Lung (tissue), 13 donors: Measurements from ENCODE around the gene COX7B. TPM values are rescaled to one million over a fixed set of nuclear protein-coding genes. Genes with fewer than 3 reads are reported as not detected.

Experiments
- ATAC-seq: fragments of 200-7000 bp; cut with Tn5 transposase; one replicate; pipeline ENCODE4 v1.9.1; 2020; ENCODE audit warnings: moderate number of reproducible peaks; ENCODE audit not compliant: insufficient read depth, low FRiP score
- DNase-seq, 3 donors: peaks; one replicate each; pipeline ENCODE4 v3.0.0-alpha.2; 2013 to 2017
- H3K27ac ChIP-seq, 2 donors: one replicate each; pipeline ENCODE4 v1.5.1; 2013; ENCODE audit warnings: mild to moderate bottlenecking in 2 of 2, moderate library complexity in 2 of 2, control low read depth in 1 of 2, inconsistent platforms in 1 of 2, low read depth in 1 of 2, low read length in 1 of 2
- H3K27me3 ChIP-seq, 3 donors: one replicate each; pipeline ENCODE4 v1.5.1; 2013; ENCODE audit warnings: low read length in 2 of 3; ENCODE audit not compliant: control insufficient read depth in 3 of 3, insufficient read depth in 3 of 3
- H3K36me3 ChIP-seq, 4 donors: one replicate each; pipeline ENCODE4 v1.5.1; 2013; ENCODE audit warnings: low read length in 4 of 4, mild to moderate bottlenecking in 1 of 4, moderate library complexity in 1 of 4; ENCODE audit not compliant: control insufficient read depth in 4 of 4, insufficient read depth in 4 of 4
- H3K4me1 ChIP-seq, 5 donors: one replicate each; pipeline ENCODE4 v1.5.1; 2013; ENCODE audit warnings: low read length in 5 of 5, mild to moderate bottlenecking in 2 of 5, moderate library complexity in 1 of 5; ENCODE audit not compliant: control insufficient read depth in 5 of 5, insufficient read depth in 5 of 5
- H3K4me3 ChIP-seq: one replicate; pipeline ENCODE4 v1.5.1; 2013; ENCODE audit warnings: mild to moderate bottlenecking, control low read depth, moderate library complexity
- H3K9ac ChIP-seq, 2 donors: one replicate each; pipeline ENCODE4 v1.5.1; 2013; ENCODE audit warnings: low read length in 2 of 2, control low read depth in 1 of 2; ENCODE audit not compliant: insufficient read depth in 1 of 2
- H3K9me3 ChIP-seq, 4 donors: one replicate each; pipeline ENCODE4 v1.5.1; 2013; ENCODE audit warnings: low read length in 3 of 4, mild to moderate bottlenecking in 1 of 4, moderate library complexity in 1 of 4; ENCODE audit not compliant: control insufficient read depth in 4 of 4, insufficient read depth in 3 of 4
- CTCF ChIP-seq: IDR thresholded peaks from 2 replicates; pipeline ENCODE4 v1.5.1; 2012; ENCODE audit warnings: mild to moderate bottlenecking; ENCODE audit errors: control extremely low read depth, extremely low read depth
- WGBS, 2 donors: extraction: QIAGEN DNeasy Blood & Tissue Kit; methylation state at CpG; one replicate each; pipeline ENCODE4 v1.1.7; 2013; 5-methylcytosine and 5-hydroxymethylcytosine counted together
- polyA plus RNA-seq, 2 donors: library from polyadenylated mRNA; stranded (reverse); fragments of 200-250 nt; gene quantifications; one replicate each; pipeline ENCODE4 v1.2.1, GENCODE V29; 2013
- small RNA-seq: library from RNA; depleted of rRNA; stranded (forward); fragments of <200 nt; gene quantifications from one replicate; pipeline ENCODE3, GENCODE V24; 2014; ENCODE audit warnings: low replicate concordance
- total RNA-seq, 2 donors: library from RNA; depleted of rRNA in 1 of 2; stranded (reverse); fragments of >200 nt in 1 of 2; gene quantifications; one replicate each; pipeline ENCODE4 v1.2.1, GENCODE V29; 2014 to 2021
- donor health status: control.
- donor health status: control.
- donor health status: Bipolar disorder and iron deficiency.
- donor health status: healthy.
- donor health status: DM: yes; HTN: yes; CAD: no.

The COX7B gene
- total and polyA plus RNA-seq, 4 donors, result 141 to 1,269 (median 350) TPM

GRCh38 chrX:77953708-77954107 lies 54.4 kb downstream of the COX7B start:
- H3K27me3 ChIP-seq, result no peaks in the 10 kb centered on the region
- WGBS, 2 donors, result 37 to 47% methylated on average over 1 of the region's 1 CpG
- no peak for TF ChIP-seq CTCF
- no peak for ATAC-seq
- no peak overlapping the region for H3K4me3 ChIP-seq
- no peak overlapping the region for H3K9ac ChIP-seq
- H3K9me3 ChIP-seq, result peaks cover 0 to 4% (median 0%) of the 10 kb centered on the region in 4 donors
- DNase-seq, result no peak
- no peaks in the 10 kb centered on the region for H3K36me3 ChIP-seq
- peaks cover 0 to 4% (median 0%) of the 10 kb centered on the region in 5 donors for H3K4me1 ChIP-seq
- H3K27ac ChIP-seq, result no peak overlapping the region

Small RNAs within 50 kb of the gene (small RNA-seq; reads per million reads assigned to genes)
- gene RN7SL460P, result not detected

Other genes with a start within 250 kb of the COX7B start
- gene ATRX, start 113.3 kb upstream of the COX7B start, total RNA-seq, result 100 to 1,000 TPM in 1 of 2 donors, 10 to 100 TPM in 1; 61.7 to 208 TPM
- gene ATRX, start 113.3 kb upstream of the COX7B start, polyA plus RNA-seq, result 10 to 100 TPM; 10.6 to 12.1 TPM
- 10 to 100 TPM; 72.5 to 80.0 TPM for gene MAGT1, start 4.0 kb upstream of the COX7B start, total RNA-seq
- gene MAGT1, start 4.0 kb upstream of the COX7B start, polyA plus RNA-seq, result 10 to 100 TPM; 15.3 to 42.2 TPM
- gene ATP7A, start 11.2 kb downstream of the COX7B start, total RNA-seq, result 10 to 100 TPM; 11.3 to 23.5 TPM
- gene ATP7A, start 11.2 kb downstream of the COX7B start, polyA plus RNA-seq, result 1 to 10 TPM; 2.5 to 3.6 TPM
- not detected for gene PGAM4, start 70.2 kb downstream of the COX7B start, total RNA-seq
- under 1 TPM in 1 of 2 donors, not detected in 1; 0.08 TPM for gene PGAM4, start 70.2 kb downstream of the COX7B start, polyA plus RNA-seq
- gene PGK1, start 204.8 kb downstream of the COX7B start, total RNA-seq, result 100 to 1,000 TPM; 211 to 351 TPM
- gene PGK1, start 204.8 kb downstream of the COX7B start, polyA plus RNA-seq, result 100 to 1,000 TPM in 1 of 2 donors, 10 to 100 TPM in 1; 82.3 to 508 TPM
- 10 to 100 TPM; 12.5 to 18.5 TPM for gene TAF9B, start 240.2 kb downstream of the COX7B start, total RNA-seq
- gene TAF9B, start 240.2 kb downstream of the COX7B start, polyA plus RNA-seq, result 10 to 100 TPM in 1 of 2 donors, 1 to 10 TPM in 1; 5.6 to 11.7 TPM